B cell (primary cell): ENCODE data around the gene RIPPLY2. TPM values are rescaled to one million over a fixed set of nuclear protein-coding genes. Genes with fewer than 3 reads are reported as not detected.
A peak's percentile ranks its signal among the peaks of the same experiment; 100 is the strongest.

Source experiments
- ATAC-seq: fragments of 200-7000 bp; cut with Tn5 transposase; one replicate; pipeline ENCODE4 v1.10.0; 2021; ENCODE audit warnings: low read depth, mild to moderate bottlenecking, moderate number of reproducible peaks, moderate library complexity
- CTCF ChIA-PET: fragments of 350-600 bp; sonication (Branson Sonifier 250); formaldehyde crosslinking; loops from one replicate; lab custom pipeline; 2021; ENCODE audit warnings: antibody characterized with exemption, inconsistent platforms; lab: Charles Lee
- POLR2A ChIA-PET: fragments of 350-600 bp; sonication (Branson Sonifier 250); formaldehyde crosslinking; loops from one replicate; lab custom pipeline; 2021; ENCODE audit warnings: antibody characterized with exemption; lab: Charles Lee
- DNase-seq: peaks from one replicate; pipeline ENCODE4 v3.0.0; 2013
- H2AFZ ChIP-seq: 2 replicates; pipeline ENCODE4 v1.6.1; 2012; ENCODE audit warnings: mild to moderate bottlenecking, low read depth, low read length; ENCODE audit not compliant: insufficient read depth, poor library complexity, severe bottlenecking
- H3K27ac ChIP-seq, 2 donors: 1 replicate in 1 of 2; 2 replicates in 1 of 2; pipeline ENCODE4 v1.5.1; 2012 to 2013; ENCODE audit warnings: low read length in 2 of 2, mild to moderate bottlenecking in 2 of 2, moderate library complexity in 1 of 2
- H3K27me3 ChIP-seq, 4 experiments: fragments of 200-600 bp in 1 of 4; sonication (generic) in 1 of 4; replicated peaks in 1 of 4; 1 replicate in 2 of 4; 2 replicates in 2 of 4; pipeline versions ENCODE4 v1.6.1 to v1.7.0; 2013 to 2016; ENCODE audit warnings: low read length in 3 of 4, mild to moderate bottlenecking in 2 of 4, mixed read lengths in 1 of 4, moderate library complexity in 1 of 4; ENCODE audit not compliant: insufficient read depth in 4 of 4, control insufficient read depth in 3 of 4; ENCODE audit errors: control extremely low read depth in 1 of 4
- H3K36me3 ChIP-seq, 2 experiments: replicated peaks in 1 of 2; 1 replicate in 1 of 2; 2 replicates in 1 of 2; pipeline versions ENCODE4 v1.6.1 to v1.7.1; 2013; ENCODE audit warnings: low read length in 1 of 2; ENCODE audit not compliant: insufficient read depth in 2 of 2, control insufficient read depth in 1 of 2; ENCODE audit errors: control extremely low read depth in 1 of 2, extremely low read depth in 1 of 2
- H3K4me1 ChIP-seq, 2 donors: fragments of 200-600 bp in 1 of 2; sonication (generic) in 1 of 2; 1 replicate in 1 of 2; 2 replicates in 1 of 2; pipeline versions ENCODE4 v1.5.1 to v1.6.1; 2013 to 2017; ENCODE audit warnings: low read length in 2 of 2; ENCODE audit not compliant: control insufficient read depth in 2 of 2, insufficient read depth in 2 of 2
- H3K4me2 ChIP-seq: replicated peaks from 2 replicates; pipeline ENCODE3; 2012; ENCODE audit warnings: mild to moderate bottlenecking, low read depth, low read length; ENCODE audit not compliant: poor library complexity, severe bottlenecking
- H3K4me3 ChIP-seq, 5 experiments: fragments of 200-600 bp in 1 of 5; sonication (generic) in 1 of 5; 1 replicate in 3 of 5; 2 replicates in 2 of 5; pipeline versions ENCODE4 v1.5.1 to v1.7.0; 2011 to 2016; ENCODE audit warnings: low read length in 4 of 5, mild to moderate bottlenecking in 4 of 5, low read depth in 2 of 5, control low read depth in 1 of 5, moderate library complexity in 1 of 5; ENCODE audit not compliant: insufficient read depth in 1 of 5; ENCODE audit errors: control extremely low read depth in 1 of 5, extremely low read depth in 1 of 5
- H3K79me2 ChIP-seq: fragments of 200-600 bp; sonication (generic); one replicate; pipeline ENCODE4 v1.6.0; 2016; ENCODE audit warnings: low read length; ENCODE audit not compliant: control insufficient read depth, insufficient read depth
- H3K9ac ChIP-seq: fragments of 200-600 bp; sonication (generic); 2 replicates; pipeline ENCODE4 v1.6.1; 2017; ENCODE audit warnings: mild to moderate bottlenecking, low read length, moderate library complexity
- H3K9me3 ChIP-seq, 3 donors: one replicate each; pipeline versions ENCODE4 v1.6.1 to v1.7.1; 2013; ENCODE audit warnings: low read length in 2 of 3; ENCODE audit not compliant: control insufficient read depth in 2 of 3, insufficient read depth in 1 of 3; ENCODE audit errors: control extremely low read depth in 1 of 3
- H4K20me1 ChIP-seq: 2 replicates; pipeline ENCODE4 v1.6.0; 2012; ENCODE audit warnings: mild to moderate bottlenecking, low read length; ENCODE audit not compliant: insufficient read depth, control insufficient read depth, poor library complexity, severe bottlenecking
- H3K27ac Mint-ChIP-seq: one replicate; pipeline ENCODE4 v1.8.0; 2021; ENCODE audit warnings: mixed read lengths
- H3K27me3 Mint-ChIP-seq: one replicate; pipeline ENCODE4 v1.8.0; 2021; ENCODE audit warnings: mixed read lengths
- H3K4me1 Mint-ChIP-seq: one replicate; pipeline ENCODE4 v1.8.0; 2021; ENCODE audit warnings: mixed read lengths
- H3K4me3 Mint-ChIP-seq: one replicate; pipeline ENCODE4 v1.8.0; 2021; ENCODE audit warnings: mixed read lengths
- H3K9me3 Mint-ChIP-seq: one replicate; pipeline ENCODE4 v1.8.0; 2022; ENCODE audit warnings: mixed read lengths; ENCODE audit not compliant: insufficient read depth
- EZH2 ChIP-seq: IDR thresholded peaks from 2 replicates; pipeline ENCODE4 v1.6.1; 2012; ENCODE audit warnings: borderline replicate concordance, low read depth, mild to moderate bottlenecking, moderate library complexity, low read length; ENCODE audit not compliant: insufficient read depth, poor library complexity, severe bottlenecking
- whole genome bisulfite sequencing: methylation state at CpG from one replicate; pipeline ENCODE4 v1.1.5; 2013; ENCODE audit warnings: missing lambda C conversion rate; ENCODE audit not compliant: insufficient coverage; 5-methylcytosine and 5-hydroxymethylcytosine counted together
- intact Hi-C: fragments of 100-400 bp; cut with micrococcal nuclease; formaldehyde crosslinking; loops from one replicate; pipeline ENCODE4 v1.10.0; 2022
- polyA plus RNA-seq: library from polyadenylated mRNA; depleted of rRNA; stranded (reverse); fragments of >200 nt; gene quantifications from 2 replicates; pipeline ENCODE4 v1.2.3, GENCODE V29; 2012
- total RNA-seq, 2 donors: library from RNA; stranded (reverse); fragments of 120-200 nt in 1 of 2; gene quantifications; 1 replicate in 1 of 2; 2 replicates in 1 of 2; pipeline versions ENCODE4 v1.2.3 to v1.2.4, GENCODE V29; 2013 to 2022
- TF ChIP-seq, protein P1 (sequence below): fragments of 200-600 bp; IDR thresholded peaks from one replicate; pipeline ENCODE4 v1.8.0; 2022; ENCODE audit warnings: antibody characterized with exemption, mild to moderate bottlenecking

Gene RIPPLY2
- total and polyA plus RNA-seq, 2 donors (not counting 1 experiment from before 2014, with no cell fraction given): not detected

DNA sequence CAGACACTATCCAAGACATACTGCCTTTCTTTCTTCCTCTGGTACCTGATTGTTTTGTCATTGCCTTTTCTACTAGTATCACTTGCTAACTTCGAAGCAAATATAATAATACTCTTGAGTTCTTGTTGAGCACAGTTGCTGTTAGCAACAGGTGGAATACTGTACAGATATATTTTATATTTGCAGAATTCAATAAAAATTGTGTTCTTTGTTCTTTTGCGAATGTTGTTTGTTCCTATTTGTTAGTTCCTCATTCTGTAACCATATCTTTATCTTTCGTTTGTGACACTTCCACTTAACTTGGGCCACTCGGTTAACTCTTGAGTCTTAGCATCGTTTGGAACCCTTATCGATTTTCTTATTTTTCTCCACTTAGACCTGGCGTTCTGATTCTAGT, 7.2 kb downstream of the RIPPLY2 start:
- no peaks in the 10 kb centered on the region for H3K9me3 Mint-ChIP-seq
- Histone ChIP-seq H3K4me2 (peak overlapping the region; percentile 80), H3K27me3 (peaks cover 0 to 4% (median 3%) of the 10 kb centered on the region in 4 experiments), H3K79me2 (peaks cover 73% of the 10 kb centered on the region), H3K9ac (peak overlapping the region; percentile 79), H3K36me3 (peaks cover 7 to 14% of the 10 kb centered on the region in 2 experiments), H3K9me3 (no peaks in the 10 kb centered on the region), H2AFZ (peak overlapping the region; percentile 84), H3K4me1 (peaks cover 25% of the 10 kb centered on the region in 2 donors), H3K27ac (peak overlapping the region; percentile 83 to 87), H4K20me1 (peaks cover 25% of the 10 kb centered on the region), H3K4me3 (peak overlapping the region; percentile 85 to 98 (median 94))
- ATAC-seq (no peak), DNase-seq (peak; percentile 50)
- ChIA-PET CTCF (interaction anchor here (1.4 kb wide), 2 partner anchors 24 to 367 kb away, joined by 3 to 10 read pairs; partner anchors contain the start of gene CEP162), POLR2A (interaction anchor here (1.2 to 1.4 kb wide), 2 partner anchors 367 to 1782 kb away, joined by 4 to 5 read pairs; partner anchors contain the start of genes CEP162 and SYNCRIP)
- H3K27ac Mint-ChIP-seq: peak overlapping the region; percentile 95
- H3K4me3 Mint-ChIP-seq: peak overlapping the region; percentile 99
- WGBS: no CpG with 5 or more reads among the region's 7 CpGs
- intact Hi-C loops: loop anchor here (2.0 kb wide), 1 partner anchor 790 kb away; no protein-coding TSS in a partner anchor
- peaks cover 9% of the 10 kb centered on the region for H3K27me3 Mint-ChIP-seq
- H3K4me1 Mint-ChIP-seq: peaks cover 51% of the 10 kb centered on the region
- TF ChIP-seq, protein P1, sequence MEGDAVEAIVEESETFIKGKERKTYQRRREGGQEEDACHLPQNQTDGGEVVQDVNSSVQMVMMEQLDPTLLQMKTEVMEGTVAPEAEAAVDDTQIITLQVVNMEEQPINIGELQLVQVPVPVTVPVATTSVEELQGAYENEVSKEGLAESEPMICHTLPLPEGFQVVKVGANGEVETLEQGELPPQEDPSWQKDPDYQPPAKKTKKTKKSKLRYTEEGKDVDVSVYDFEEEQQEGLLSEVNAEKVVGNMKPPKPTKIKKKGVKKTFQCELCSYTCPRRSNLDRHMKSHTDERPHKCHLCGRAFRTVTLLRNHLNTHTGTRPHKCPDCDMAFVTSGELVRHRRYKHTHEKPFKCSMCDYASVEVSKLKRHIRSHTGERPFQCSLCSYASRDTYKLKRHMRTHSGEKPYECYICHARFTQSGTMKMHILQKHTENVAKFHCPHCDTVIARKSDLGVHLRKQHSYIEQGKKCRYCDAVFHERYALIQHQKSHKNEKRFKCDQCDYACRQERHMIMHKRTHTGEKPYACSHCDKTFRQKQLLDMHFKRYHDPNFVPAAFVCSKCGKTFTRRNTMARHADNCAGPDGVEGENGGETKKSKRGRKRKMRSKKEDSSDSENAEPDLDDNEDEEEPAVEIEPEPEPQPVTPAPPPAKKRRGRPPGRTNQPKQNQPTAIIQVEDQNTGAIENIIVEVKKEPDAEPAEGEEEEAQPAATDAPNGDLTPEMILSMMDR: no peak
- no peak for TF ChIP-seq EZH2

DNA sequence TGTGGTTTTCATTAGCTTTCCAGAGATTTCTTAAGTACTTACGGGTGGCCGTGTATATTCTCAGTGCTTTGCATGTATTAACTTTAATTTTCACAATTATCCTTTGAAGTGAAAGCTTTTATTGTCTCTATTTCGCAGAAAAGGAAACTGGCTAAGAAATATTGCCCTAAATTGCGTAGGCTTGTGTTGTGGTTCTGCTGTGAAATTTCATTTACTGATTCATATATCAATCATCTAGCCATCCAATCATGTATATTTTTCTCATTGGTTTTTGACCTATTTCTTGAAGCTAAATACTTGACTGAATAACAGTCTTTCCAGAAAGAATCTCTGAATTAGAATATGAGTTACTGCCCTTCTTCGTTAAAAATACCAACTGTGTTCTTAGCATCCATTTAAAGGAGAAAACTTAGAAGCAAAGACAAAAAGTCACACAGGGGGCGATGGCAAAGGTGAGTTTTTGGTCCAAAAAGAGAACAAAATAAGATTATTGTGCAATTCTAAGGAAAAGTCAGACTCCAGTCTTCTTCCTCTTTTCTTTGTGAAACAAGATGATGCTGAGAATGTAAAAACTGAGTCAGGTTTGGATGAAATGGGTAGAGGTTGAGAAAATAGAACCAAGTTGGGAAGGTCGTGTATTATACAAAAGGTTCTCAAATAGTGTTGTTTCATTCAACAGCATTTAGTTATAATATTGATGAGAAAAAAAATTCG, 7.8 kb downstream of the RIPPLY2 start:
- peak overlapping the region; percentile 95 for H3K27ac Mint-ChIP-seq
- no peak for TF ChIP-seq EZH2
- TF ChIP-seq, protein P1: no peak
- H3K27me3 Mint-ChIP-seq: peaks cover 5% of the 10 kb centered on the region
- intact Hi-C loops: loop anchor here (2.0 kb wide), 1 partner anchor 790 kb away; no protein-coding TSS in a partner anchor
- Histone ChIP-seq H3K9ac (peak overlapping the region; percentile 79), H3K4me2 (peak overlapping the region; percentile 80), H3K4me3 (peak overlapping the region; percentile 85 to 98 (median 94)), H3K27ac (peak overlapping the region in 1 of 2 donors; percentile 8), H4K20me1 (peaks cover 25% of the 10 kb centered on the region), H3K36me3 (peaks cover 11 to 20% of the 10 kb centered on the region in 2 experiments), H3K4me1 (peaks cover 25% of the 10 kb centered on the region in 2 donors), H2AFZ (peak overlapping the region; percentile 2), H3K27me3 (no peaks in the 10 kb centered on the region), H3K79me2 (peaks cover 77% of the 10 kb centered on the region), H3K9me3 (peaks cover 0 to 2% (median 0%) of the 10 kb centered on the region in 3 donors)
- POLR2A ChIA-PET: no interaction called here
- CTCF ChIA-PET: no interaction called here
- H3K4me1 Mint-ChIP-seq: peaks cover 51% of the 10 kb centered on the region
- peak overlapping the region; percentile 99 for H3K4me3 Mint-ChIP-seq
- DNase-seq: no peak
- ATAC-seq: no peak
- WGBS: 43% methylated on average over 1 of the region's 8 CpGs
- H3K9me3 Mint-ChIP-seq: peaks cover 2% of the 10 kb centered on the region
